Prostate gland (tissue), 2 donors: ENCODE data around the gene PTHLH.

Source experiments
- CTCF ChIP-seq, 4 experiments: fragments of 200-600 bp in 2 of 4; fragments of 450-650 bp in 2 of 4; sonication (generic) in 2 of 4; IDR thresholded peaks; 1 replicate in 3 of 4; 2 replicates in 1 of 4; pipeline ENCODE4 v1.5.1; 2016 to 2019; ENCODE audit warnings: antibody characterized with exemption in 4 of 4, mild to moderate bottlenecking in 2 of 4, moderate library complexity in 2 of 4
- POLR2A ChIP-seq: fragments of 450-650 bp; IDR thresholded peaks from one replicate; pipeline ENCODE4 v1.6.1; 2016; ENCODE audit warnings: antibody characterized with exemption, mild to moderate bottlenecking
- POLR2AphosphoS5 ChIP-seq: sonication (generic); formaldehyde crosslinking; IDR thresholded peaks from one replicate; pipeline ENCODE4 v1.6.1; 2017; ENCODE audit warnings: antibody characterized with exemption

- TF ChIP-seq CTCF (IDR thresholded peaks at IDR 0.05) (no peak), POLR2AphosphoS5 (no peak), POLR2A (no peak)
Measured at GRCh38 chr12:27988594-27989233, 16.2 kb upstream of the PTHLH start.
